Measurements from ENCODE around the gene STK24. TPM values are rescaled to one million over a fixed set of nuclear protein-coding genes. Genes with fewer than 3 reads are reported as not detected.

Gene STK24
- total RNA-seq, 1 donor from 2014 or later, result 88.4 TPM

DNA sequence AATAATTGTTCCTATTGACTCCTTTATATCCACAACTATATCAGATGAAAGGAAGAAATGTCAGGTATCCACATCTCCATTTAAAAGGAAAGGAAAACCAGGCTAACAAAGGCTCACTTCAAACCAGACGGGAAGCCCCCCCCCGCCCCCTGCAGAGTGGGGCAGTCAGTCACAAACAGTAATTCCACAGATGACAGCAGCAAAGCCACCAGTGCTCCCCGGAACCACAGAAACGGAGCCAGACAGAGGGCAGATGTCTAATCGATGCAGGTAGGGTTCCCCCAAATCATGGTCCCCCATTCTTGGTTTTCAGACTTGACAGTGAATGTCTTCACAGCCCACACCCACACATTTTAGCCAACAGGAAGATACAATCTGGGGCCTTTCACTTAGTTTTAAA is 100.8 kb downstream of the STK24 start:
- TF ChIP-seq, protein P1, sequence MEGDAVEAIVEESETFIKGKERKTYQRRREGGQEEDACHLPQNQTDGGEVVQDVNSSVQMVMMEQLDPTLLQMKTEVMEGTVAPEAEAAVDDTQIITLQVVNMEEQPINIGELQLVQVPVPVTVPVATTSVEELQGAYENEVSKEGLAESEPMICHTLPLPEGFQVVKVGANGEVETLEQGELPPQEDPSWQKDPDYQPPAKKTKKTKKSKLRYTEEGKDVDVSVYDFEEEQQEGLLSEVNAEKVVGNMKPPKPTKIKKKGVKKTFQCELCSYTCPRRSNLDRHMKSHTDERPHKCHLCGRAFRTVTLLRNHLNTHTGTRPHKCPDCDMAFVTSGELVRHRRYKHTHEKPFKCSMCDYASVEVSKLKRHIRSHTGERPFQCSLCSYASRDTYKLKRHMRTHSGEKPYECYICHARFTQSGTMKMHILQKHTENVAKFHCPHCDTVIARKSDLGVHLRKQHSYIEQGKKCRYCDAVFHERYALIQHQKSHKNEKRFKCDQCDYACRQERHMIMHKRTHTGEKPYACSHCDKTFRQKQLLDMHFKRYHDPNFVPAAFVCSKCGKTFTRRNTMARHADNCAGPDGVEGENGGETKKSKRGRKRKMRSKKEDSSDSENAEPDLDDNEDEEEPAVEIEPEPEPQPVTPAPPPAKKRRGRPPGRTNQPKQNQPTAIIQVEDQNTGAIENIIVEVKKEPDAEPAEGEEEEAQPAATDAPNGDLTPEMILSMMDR (IDR thresholded peaks at IDR 0.05; ENCODE audit: unreplicated experiment), result no peak
- peaks cover 25% of the 10 kb centered on the region for H3K36me3 Mint-ChIP-seq
- peak overlapping the region; percentile 84 for H3K27ac Mint-ChIP-seq
- peaks cover 41% of the 10 kb centered on the region for H3K4me1 Mint-ChIP-seq
- no peak overlapping the region for H3K4me3 Mint-ChIP-seq
- no peaks in the 10 kb centered on the region for H3K27me3 Mint-ChIP-seq (ENCODE audit: low read depth)
- no peaks in the 10 kb centered on the region for H3K9me3 Mint-ChIP-seq
- no peak for DNase-seq (ENCODE audit: low spot score in 2 of 2, unreplicated experiment in 2 of 2)

DNA sequence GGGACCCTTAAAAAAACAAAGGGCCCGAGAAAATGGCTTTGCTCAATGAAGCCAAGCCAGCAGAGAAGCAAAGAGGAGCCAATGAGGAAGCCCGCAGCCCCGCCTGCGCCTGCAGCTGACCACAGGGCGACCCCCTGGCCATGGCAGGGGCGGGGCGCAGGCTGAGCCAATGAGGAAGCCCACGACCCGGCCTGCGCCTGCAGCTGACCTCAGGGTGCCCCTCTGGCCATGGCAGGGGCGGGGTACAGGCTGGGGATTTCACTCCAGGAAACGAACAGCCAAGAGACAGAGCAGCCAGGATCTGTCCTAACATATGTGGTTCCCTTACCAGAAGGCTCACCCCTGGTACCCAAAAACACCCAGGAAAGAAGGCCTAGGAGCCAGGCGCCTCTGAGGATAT is 101.4 kb downstream of the STK24 start:
- Mint-ChIP-seq H3K27me3 (ENCODE audit: low read depth) (no peaks in the 10 kb centered on the region), H3K9me3 (no peaks in the 10 kb centered on the region), H3K27ac (no peak overlapping the region), H3K4me1 (peaks cover 37% of the 10 kb centered on the region), H3K4me3 (no peak overlapping the region), H3K36me3 (peaks cover 27% of the 10 kb centered on the region)
- DNase-seq (ENCODE audit: low spot score in 2 of 2, unreplicated experiment in 2 of 2), result no peak
- TF ChIP-seq, protein P1 (IDR thresholded peaks at IDR 0.05; ENCODE audit: unreplicated experiment), result no peak

DNA sequence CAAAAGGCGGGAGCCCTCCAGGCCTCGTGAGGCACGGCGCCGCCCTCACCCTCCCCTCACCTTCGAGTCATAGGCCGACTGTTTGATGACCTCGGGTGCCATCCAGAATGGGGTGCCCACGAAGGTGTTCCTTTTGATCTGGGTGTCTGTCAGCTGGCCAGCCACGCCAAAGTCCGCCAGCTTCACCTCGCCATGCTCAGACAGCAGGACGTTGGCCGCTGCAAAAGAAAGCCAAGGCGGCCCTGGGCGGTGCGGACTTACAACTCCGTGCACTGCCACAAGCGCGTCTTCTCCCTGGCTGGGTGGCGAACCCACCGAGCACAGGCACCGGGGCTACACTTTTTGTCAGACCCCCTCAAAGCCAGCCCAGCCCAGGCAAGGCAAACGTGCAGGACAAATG is 102.1 kb downstream of the STK24 start:
- peaks cover 35% of the 10 kb centered on the region for H3K4me1 Mint-ChIP-seq
- peaks cover 27% of the 10 kb centered on the region for H3K36me3 Mint-ChIP-seq
- no peaks in the 10 kb centered on the region for H3K9me3 Mint-ChIP-seq
- H3K27me3 Mint-ChIP-seq (ENCODE audit: low read depth), result no peaks in the 10 kb centered on the region
- DNase-seq (ENCODE audit: low spot score in 2 of 2, unreplicated experiment in 2 of 2), result no peak
- no peak overlapping the region for H3K4me3 Mint-ChIP-seq
- H3K27ac Mint-ChIP-seq, result no peak overlapping the region
- TF ChIP-seq, protein P1 (IDR thresholded peaks at IDR 0.05; ENCODE audit: unreplicated experiment), result no peak

DNA sequence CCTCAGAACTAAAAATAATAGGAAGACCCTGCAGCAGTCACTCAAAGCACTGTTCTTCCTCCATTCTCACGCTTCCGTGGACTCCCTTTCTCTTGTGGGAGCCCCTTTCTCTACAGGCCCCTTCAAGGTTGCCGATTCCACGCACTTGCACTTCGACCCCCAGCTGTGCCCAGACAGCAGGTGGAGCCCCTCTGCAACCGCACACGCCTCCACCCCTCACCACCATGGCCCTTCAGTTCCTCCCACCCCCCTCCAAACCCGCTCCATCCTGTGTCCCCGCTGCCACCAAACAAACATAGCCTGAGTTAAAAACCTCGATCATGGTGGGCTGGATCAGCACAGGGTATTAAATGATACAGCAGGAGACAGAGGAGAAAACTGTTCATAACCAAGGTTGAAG is 102.6 kb downstream of the STK24 start:
- Mint-ChIP-seq H3K27me3 (ENCODE audit: low read depth) (no peaks in the 10 kb centered on the region), H3K27ac (no peak overlapping the region), H3K36me3 (peaks cover 27% of the 10 kb centered on the region), H3K9me3 (no peaks in the 10 kb centered on the region), H3K4me1 (peaks cover 30% of the 10 kb centered on the region), H3K4me3 (no peak overlapping the region)
- no peak for DNase-seq (ENCODE audit: low spot score in 2 of 2, unreplicated experiment in 2 of 2)
- TF ChIP-seq, protein P1 (IDR thresholded peaks at IDR 0.05; ENCODE audit: unreplicated experiment), result no peak

DNA sequence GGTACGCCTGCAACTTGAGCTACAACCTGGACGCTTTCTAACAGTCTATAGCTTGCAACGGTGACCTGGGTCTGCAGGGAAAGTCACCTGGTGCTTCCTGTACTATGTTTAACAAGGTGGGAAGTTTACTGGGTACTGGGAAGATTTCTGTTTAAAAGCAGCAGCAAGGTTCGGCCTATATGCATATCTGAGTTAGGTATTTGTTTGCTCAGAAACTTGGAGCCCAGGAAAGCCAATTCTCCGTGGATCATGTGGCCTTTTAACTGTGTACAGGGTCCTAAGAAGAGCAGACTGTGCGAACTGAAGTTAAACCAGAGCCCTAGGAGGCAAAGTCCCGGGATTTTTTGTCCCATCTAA is 103.1 kb downstream of the STK24 start:
- no peak overlapping the region for H3K4me3 Mint-ChIP-seq
- H3K27me3 Mint-ChIP-seq (ENCODE audit: low read depth), result no peaks in the 10 kb centered on the region
- peak overlapping the region; percentile 9 for H3K27ac Mint-ChIP-seq
- TF ChIP-seq, protein P1 (IDR thresholded peaks at IDR 0.05; ENCODE audit: unreplicated experiment), result no peak
- no peak for DNase-seq (ENCODE audit: low spot score in 2 of 2, unreplicated experiment in 2 of 2)
- no peaks in the 10 kb centered on the region for H3K9me3 Mint-ChIP-seq
- peaks cover 27% of the 10 kb centered on the region for H3K36me3 Mint-ChIP-seq
- peaks cover 27% of the 10 kb centered on the region for H3K4me1 Mint-ChIP-seq

DNA sequence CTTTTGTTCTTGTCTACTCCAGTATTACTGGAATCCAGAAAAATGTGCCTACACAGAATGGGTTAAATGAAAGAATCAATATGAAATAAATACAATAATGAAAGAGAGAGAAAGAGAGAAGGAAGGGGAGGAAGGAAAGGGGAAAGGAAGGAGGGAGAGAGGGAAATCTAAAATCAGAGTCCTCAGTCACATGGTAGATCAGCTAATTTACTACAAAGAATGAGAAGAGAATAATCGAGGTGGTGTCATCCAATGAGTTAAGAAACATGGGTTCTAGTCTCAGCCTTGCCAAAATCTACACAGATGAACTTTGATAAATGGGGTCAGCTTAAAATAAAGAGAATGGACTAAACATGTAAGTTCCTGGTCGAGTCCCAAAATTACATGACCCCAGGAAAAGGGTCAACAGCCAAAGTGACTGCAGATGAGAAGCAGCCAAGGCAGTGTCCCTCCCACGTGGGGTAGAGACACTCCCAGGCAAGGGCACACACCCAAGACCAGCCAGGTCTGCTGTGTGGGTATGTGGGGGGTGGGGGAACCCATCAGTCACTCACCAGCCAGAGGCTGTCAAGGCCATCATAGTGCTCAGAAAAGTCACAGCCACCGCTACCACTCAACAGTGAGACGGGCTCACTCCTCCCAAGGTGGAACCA is 103.6 kb downstream of the STK24 start:
- H3K4me1 Mint-ChIP-seq, result peaks cover 22% of the 10 kb centered on the region
- DNase-seq (ENCODE audit: low spot score in 2 of 2, unreplicated experiment in 2 of 2), result no peak
- H3K4me3 Mint-ChIP-seq, result no peak overlapping the region
- H3K27me3 Mint-ChIP-seq (ENCODE audit: low read depth), result no peaks in the 10 kb centered on the region
- H3K36me3 Mint-ChIP-seq, result peaks cover 27% of the 10 kb centered on the region
- H3K9me3 Mint-ChIP-seq, result no peaks in the 10 kb centered on the region
- TF ChIP-seq, protein P1 (IDR thresholded peaks at IDR 0.05; ENCODE audit: unreplicated experiment), result no peak
- H3K27ac Mint-ChIP-seq, result no peak overlapping the region

Measured in mesothelial cell of epicardium (in vitro differentiated cells).